Measurements from ENCODE around the gene TEAD1. TPM values are rescaled to one million over a fixed set of nuclear protein-coding genes. Genes with fewer than 3 reads are reported as not detected.

Gene TEAD1
- total RNA-seq, 1 donor from 2014 or later = 88.1 TPM

DNA sequence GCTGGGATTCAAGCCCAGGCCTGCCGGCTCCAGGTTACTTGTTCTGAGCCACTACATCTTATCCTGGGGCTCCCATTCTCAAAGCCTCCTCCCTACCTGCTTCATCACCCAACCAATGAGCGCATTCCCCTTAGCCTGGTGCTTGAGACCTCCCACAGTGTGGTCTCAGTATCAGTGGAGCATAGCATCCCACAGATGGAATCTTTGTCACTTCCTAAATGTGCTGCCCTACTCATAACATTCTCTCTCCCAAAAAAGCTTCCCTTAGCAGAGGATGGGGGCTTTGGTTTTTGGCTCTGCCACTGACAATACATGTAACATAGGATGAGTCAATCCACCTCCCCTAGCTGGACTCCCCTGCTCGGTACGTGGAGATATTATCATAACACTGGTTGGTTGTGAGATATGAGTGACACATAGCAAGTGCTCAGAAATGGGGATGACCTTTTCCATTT, 28.8 kb downstream of the TEAD1 start:
- no peaks in the 10 kb centered on the region for H3K27me3 ChIP-seq (ENCODE audit: control insufficient read depth, insufficient read depth, low read length)

DNA sequence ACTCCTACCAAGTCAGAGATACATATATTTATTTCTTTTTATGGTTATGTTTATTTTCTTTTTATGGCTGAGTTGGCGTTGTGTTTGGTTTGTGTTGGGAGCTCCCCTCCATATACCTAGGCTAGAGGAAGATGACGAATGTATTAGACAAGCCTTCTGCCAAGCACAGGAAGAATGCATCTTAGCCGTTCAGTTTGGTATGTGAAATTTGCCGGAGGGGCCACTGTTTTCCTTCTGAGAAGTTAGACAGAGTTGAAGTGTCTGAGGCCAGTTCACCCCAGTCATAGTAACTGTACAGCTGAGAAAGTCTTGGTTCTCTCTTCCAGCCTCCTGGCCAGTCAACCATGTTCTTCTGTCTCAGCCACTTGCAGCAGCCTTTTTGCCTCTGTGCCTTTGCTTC, 29.8 kb downstream of the TEAD1 start:
- DNase-seq (ENCODE audit: low read depth) = no peak
- Histone ChIP-seq H3K27me3 (ENCODE audit: control insufficient read depth, insufficient read depth, low read length) (no peaks in the 10 kb centered on the region), H3K4me3 (ENCODE audit: low read depth, low read length) (no peak overlapping the region), H3K36me3 (ENCODE audit: control insufficient read depth, insufficient read depth, low read length) (no peaks in the 10 kb centered on the region)
- TF ChIP-seq, protein P1, sequence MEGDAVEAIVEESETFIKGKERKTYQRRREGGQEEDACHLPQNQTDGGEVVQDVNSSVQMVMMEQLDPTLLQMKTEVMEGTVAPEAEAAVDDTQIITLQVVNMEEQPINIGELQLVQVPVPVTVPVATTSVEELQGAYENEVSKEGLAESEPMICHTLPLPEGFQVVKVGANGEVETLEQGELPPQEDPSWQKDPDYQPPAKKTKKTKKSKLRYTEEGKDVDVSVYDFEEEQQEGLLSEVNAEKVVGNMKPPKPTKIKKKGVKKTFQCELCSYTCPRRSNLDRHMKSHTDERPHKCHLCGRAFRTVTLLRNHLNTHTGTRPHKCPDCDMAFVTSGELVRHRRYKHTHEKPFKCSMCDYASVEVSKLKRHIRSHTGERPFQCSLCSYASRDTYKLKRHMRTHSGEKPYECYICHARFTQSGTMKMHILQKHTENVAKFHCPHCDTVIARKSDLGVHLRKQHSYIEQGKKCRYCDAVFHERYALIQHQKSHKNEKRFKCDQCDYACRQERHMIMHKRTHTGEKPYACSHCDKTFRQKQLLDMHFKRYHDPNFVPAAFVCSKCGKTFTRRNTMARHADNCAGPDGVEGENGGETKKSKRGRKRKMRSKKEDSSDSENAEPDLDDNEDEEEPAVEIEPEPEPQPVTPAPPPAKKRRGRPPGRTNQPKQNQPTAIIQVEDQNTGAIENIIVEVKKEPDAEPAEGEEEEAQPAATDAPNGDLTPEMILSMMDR (IDR thresholded peaks at IDR 0.05; ENCODE audit: insufficient read depth, low read length, poor library complexity, severe bottlenecking) = no peak

More for the DNA sequence above, 28.8 kb downstream of the TEAD1 start:
- Histone ChIP-seq H3K36me3 (ENCODE audit: control insufficient read depth, insufficient read depth, low read length) (no peaks in the 10 kb centered on the region), H3K4me3 (ENCODE audit: low read depth, low read length) (no peak overlapping the region)
- TF ChIP-seq, protein P1 (IDR thresholded peaks at IDR 0.05; ENCODE audit: insufficient read depth, low read length, poor library complexity, severe bottlenecking) = no peak
- DNase-seq (ENCODE audit: low read depth) = no peak

DNA sequence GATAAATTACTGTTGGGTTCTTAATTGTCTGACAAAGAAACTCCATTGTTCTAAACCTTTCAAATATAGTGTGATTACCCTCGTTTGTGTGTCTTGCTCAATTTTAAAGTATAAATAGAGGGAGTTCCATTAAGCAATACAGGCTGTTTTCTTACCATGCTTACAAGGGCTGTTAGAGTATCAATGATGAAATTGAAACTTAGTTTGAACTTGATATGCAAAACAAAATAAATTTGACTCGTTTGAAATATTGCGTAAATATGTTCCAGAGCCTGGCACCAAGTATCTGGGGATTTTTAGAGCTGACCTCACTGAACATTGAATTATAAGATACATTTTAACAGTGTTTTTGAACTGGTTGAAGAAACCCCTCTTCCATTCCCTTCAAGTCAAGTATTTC, 31.7 kb downstream of the TEAD1 start:
- no peak overlapping the region for H3K4me3 ChIP-seq (ENCODE audit: low read depth, low read length)
- TF ChIP-seq, protein P1 (IDR thresholded peaks at IDR 0.05; ENCODE audit: insufficient read depth, low read length, poor library complexity, severe bottlenecking) = no peak
- H3K36me3 ChIP-seq (ENCODE audit: control insufficient read depth, insufficient read depth, low read length) = no peaks in the 10 kb centered on the region
- H3K27me3 ChIP-seq (ENCODE audit: control insufficient read depth, insufficient read depth, low read length) = no peaks in the 10 kb centered on the region
- no peak for DNase-seq (ENCODE audit: low read depth)

DNA sequence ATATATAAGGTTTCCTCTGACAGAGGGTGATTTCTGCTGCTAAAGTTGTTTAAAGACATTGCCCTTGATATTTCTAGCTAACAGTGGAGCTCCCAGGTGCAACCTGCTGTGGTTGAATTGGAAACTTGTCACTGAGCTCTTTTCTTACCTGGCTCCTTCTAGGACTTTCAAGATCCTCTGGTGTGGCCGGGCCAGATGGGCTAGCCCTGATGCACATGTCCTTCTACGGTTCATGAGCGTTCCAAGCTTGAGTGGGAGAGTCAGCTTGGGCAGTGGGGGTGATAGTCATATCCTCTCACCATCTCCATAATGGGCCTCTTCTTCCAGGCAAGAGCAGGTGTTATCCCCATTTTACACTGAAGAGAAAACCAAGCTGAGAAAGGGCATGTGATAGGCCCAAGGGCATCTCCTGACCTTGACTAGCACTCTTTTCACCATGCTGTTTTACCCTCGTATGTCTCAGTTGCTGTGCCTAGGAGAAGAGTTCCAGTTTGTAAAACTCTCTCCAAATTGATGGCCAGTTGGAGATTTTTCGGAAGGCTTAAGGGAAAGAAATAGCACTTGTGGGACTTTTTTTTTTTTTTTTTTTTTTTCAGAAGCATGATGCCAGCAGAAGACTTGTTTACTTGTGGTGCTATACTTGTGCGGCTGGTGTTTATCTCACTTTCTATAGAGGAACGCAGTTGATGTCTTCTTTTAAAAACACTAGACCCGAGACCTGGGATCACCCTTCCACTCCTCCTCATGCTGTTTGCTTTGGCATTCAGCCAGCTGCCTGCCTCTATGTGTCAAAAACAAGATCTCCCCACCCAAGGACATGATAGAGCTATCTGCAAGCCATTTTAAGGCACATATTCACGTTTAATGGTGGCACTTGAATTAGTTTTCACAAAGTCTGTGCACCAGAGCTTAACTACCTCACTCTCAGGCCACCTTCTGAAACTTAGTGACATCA, 32.6 kb downstream of the TEAD1 start:
- DNase-seq (ENCODE audit: low read depth) = no peak

DNA sequence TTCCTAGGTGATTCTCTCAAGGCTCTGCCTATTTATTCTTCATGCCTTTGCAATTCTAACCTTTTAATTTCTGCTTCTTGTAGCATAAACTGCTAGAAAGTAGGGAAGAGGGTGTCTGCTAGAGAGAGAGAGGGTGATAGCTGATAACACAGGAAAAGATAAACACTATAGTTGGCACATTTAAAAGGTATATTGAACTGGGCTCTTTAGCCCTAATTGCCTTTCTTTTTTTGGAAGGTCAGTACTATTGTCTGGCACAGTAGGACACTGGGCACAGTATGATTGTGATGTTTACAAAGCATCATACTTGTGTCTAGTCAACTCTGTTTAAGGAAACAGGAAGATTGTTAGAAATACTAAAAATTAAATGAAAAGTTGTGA, 33.3 kb downstream of the TEAD1 start:
- no peaks in the 10 kb centered on the region for H3K36me3 ChIP-seq (ENCODE audit: control insufficient read depth, insufficient read depth, low read length)
- TF ChIP-seq, protein P1 (IDR thresholded peaks at IDR 0.05; ENCODE audit: insufficient read depth, low read length, poor library complexity, severe bottlenecking) = no peak
- no peak overlapping the region for H3K4me3 ChIP-seq (ENCODE audit: low read depth, low read length)
- no peaks in the 10 kb centered on the region for H3K27me3 ChIP-seq (ENCODE audit: control insufficient read depth, insufficient read depth, low read length)
- DNase-seq (ENCODE audit: low read depth) = no peak

More for the DNA sequence above, 32.6 kb downstream of the TEAD1 start:
- no peak overlapping the region for H3K4me3 ChIP-seq (ENCODE audit: low read depth, low read length)
- no peaks in the 10 kb centered on the region for H3K27me3 ChIP-seq (ENCODE audit: control insufficient read depth, insufficient read depth, low read length)
- TF ChIP-seq, protein P1 (IDR thresholded peaks at IDR 0.05; ENCODE audit: insufficient read depth, low read length, poor library complexity, severe bottlenecking) = no peak
- no peaks in the 10 kb centered on the region for H3K36me3 ChIP-seq (ENCODE audit: control insufficient read depth, insufficient read depth, low read length)
